ENCODE results near the gene IGF2R. TPM values are rescaled to one million over a fixed set of nuclear protein-coding genes. Genes with fewer than 3 reads are reported as not detected.
A peak's percentile ranks its signal among the peaks of the same experiment; 100 is the strongest.

Gene IGF2R
- total and polyA plus RNA-seq, 2 of the 13 experiments (the other 11 are each of a cell fraction or from before 2014, with no cell fraction given), result 38.3 to 70.0 TPM

DNA sequence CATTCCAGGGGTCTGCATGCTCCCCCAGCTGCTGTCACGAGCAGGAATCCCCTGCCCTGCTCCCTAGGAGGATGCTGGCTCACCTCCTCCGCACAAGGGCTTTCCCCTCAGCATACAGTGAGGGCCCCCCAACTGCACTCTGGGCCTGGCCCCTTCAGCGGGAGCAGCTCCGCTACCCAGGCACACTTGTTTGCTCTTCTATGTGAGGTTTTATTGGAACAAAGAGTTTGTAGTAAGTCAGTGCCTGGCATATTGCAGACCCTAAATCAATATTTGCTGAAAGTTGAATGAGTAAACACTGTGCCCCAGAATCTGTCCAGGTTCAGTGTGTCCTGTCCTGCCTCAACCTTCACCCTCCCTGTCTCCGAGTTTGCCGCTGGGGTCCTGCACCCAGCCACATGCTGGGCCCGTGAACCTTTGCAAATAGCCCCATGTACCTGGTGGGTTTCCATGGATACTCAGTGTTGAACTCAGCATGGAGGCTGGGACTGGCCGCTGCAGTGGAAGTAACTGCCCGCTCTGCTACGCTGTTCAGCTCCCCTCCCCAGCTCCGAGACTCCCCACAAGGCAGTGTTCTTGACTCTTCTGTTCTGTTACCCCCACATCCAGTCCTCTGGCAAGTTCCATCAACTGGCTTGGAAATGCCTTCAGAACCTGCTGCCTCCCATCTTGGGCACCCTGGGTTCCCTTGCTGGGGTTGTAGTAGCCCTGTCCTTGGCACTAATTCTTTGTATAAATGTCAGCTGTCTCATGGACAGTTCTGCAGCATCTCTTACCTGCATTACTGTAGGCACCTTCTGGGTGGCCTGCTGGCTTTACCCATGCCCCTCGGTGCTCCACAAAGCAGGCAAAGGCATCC is 168.5 kb downstream of the IGF2R start (continued):
- peak; percentile 62 for TF ChIP-seq IKZF4 (CRISPR knock-in tag; IDR thresholded peaks at IDR 0.05; ENCODE audit: borderline replicate concordance, low read depth, not compliant biosample characterization)
- TF ChIP-seq TBX3 (IDR thresholded peaks at IDR 0.05; ENCODE audit: borderline replicate concordance), result peak; percentile 91
- TF ChIP-seq ATM (IDR thresholded peaks at IDR 0.05; ENCODE audit: borderline replicate concordance), result no peak
- peak; percentile 31; the same call in 1 of the 2 replicates for TF ChIP-seq REPIN1 (CRISPR knock-in tag; IDR thresholded peaks at IDR 0.05; ENCODE audit: borderline replicate concordance, low read depth)
- TF ChIP-seq, protein P1, sequence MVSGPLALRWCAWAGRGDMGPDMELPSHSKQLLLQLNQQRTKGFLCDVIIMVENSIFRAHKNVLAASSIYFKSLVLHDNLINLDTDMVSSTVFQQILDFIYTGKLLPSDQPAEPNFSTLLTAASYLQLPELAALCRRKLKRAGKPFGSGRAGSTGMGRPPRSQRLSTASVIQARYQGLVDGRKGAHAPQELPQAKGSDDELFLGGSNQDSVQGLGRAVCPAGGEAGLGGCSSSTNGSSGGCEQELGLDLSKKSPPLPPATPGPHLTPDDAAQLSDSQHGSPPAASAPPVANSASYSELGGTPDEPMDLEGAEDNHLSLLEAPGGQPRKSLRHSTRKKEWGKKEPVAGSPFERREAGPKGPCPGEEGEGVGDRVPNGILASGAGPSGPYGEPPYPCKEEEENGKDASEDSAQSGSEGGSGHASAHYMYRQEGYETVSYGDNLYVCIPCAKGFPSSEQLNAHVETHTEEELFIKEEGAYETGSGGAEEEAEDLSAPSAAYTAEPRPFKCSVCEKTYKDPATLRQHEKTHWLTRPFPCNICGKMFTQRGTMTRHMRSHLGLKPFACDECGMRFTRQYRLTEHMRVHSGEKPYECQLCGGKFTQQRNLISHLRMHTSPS (CRISPR knock-in tag; IDR thresholded peaks at IDR 0.05; ENCODE audit: low read depth), result peak; percentile 100
- no peak for TF ChIP-seq ZNF441 (CRISPR knock-in tag; IDR thresholded peaks at IDR 0.05; ENCODE audit: borderline replicate concordance)
- TF ChIP-seq, protein P2, sequence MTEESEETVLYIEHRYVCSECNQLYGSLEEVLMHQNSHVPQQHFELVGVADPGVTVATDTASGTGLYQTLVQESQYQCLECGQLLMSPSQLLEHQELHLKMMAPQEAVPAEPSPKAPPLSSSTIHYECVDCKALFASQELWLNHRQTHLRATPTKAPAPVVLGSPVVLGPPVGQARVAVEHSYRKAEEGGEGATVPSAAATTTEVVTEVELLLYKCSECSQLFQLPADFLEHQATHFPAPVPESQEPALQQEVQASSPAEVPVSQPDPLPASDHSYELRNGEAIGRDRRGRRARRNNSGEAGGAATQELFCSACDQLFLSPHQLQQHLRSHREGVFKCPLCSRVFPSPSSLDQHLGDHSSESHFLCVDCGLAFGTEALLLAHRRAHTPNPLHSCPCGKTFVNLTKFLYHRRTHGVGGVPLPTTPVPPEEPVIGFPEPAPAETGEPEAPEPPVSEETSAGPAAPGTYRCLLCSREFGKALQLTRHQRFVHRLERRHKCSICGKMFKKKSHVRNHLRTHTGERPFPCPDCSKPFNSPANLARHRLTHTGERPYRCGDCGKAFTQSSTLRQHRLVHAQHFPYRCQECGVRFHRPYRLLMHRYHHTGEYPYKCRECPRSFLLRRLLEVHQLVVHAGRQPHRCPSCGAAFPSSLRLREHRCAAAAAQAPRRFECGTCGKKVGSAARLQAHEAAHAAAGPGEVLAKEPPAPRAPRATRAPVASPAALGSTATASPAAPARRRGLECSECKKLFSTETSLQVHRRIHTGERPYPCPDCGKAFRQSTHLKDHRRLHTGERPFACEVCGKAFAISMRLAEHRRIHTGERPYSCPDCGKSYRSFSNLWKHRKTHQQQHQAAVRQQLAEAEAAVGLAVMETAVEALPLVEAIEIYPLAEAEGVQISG (CRISPR knock-in tag; IDR thresholded peaks at IDR 0.05), result peak; percentile 68; the same call in 1 of the 2 replicates
- TF ChIP-seq, protein P3, sequence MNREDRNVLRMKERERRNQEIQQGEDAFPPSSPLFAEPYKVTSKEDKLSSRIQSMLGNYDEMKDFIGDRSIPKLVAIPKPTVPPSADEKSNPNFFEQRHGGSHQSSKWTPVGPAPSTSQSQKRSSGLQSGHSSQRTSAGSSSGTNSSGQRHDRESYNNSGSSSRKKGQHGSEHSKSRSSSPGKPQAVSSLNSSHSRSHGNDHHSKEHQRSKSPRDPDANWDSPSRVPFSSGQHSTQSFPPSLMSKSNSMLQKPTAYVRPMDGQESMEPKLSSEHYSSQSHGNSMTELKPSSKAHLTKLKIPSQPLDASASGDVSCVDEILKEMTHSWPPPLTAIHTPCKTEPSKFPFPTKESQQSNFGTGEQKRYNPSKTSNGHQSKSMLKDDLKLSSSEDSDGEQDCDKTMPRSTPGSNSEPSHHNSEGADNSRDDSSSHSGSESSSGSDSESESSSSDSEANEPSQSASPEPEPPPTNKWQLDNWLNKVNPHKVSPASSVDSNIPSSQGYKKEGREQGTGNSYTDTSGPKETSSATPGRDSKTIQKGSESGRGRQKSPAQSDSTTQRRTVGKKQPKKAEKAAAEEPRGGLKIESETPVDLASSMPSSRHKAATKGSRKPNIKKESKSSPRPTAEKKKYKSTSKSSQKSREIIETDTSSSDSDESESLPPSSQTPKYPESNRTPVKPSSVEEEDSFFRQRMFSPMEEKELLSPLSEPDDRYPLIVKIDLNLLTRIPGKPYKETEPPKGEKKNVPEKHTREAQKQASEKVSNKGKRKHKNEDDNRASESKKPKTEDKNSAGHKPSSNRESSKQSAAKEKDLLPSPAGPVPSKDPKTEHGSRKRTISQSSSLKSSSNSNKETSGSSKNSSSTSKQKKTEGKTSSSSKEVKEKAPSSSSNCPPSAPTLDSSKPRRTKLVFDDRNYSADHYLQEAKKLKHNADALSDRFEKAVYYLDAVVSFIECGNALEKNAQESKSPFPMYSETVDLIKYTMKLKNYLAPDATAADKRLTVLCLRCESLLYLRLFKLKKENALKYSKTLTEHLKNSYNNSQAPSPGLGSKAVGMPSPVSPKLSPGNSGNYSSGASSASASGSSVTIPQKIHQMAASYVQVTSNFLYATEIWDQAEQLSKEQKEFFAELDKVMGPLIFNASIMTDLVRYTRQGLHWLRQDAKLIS (CRISPR knock-in tag; IDR thresholded peaks at IDR 0.05), result no peak
- TF ChIP-seq, protein P4, sequence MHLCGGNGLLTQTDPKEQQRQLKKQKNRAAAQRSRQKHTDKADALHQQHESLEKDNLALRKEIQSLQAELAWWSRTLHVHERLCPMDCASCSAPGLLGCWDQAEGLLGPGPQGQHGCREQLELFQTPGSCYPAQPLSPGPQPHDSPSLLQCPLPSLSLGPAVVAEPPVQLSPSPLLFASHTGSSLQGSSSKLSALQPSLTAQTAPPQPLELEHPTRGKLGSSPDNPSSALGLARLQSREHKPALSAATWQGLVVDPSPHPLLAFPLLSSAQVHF (CRISPR knock-in tag; IDR thresholded peaks at IDR 0.05), result 0 out of 2 replicates have a peak, but pooled peaks have one; percentile 23
- TF ChIP-seq, protein P5, sequence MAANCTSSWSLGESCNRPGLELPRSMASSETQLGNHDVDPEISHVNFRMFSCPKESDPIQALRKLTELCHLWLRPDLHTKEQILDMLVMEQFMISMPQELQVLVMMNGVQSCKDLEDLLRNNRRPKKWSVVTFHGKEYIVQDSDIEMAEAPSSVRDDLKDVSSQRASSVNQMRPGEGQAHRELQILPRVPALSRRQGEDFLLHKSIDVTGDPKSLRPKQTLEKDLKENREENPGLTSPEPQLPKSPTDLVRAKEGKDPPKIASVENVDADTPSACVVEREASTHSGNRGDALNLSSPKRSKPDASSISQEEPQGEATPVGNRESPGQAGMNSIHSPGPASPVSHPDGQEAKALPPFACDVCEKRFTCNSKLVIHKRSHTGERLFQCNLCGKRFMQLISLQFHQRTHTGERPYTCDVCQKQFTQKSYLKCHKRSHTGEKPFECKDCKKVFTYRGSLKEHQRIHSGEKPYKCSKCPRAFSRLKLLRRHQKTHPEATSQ (CRISPR knock-in tag; IDR thresholded peaks at IDR 0.05; ENCODE audit: borderline replicate concordance), result no peak
- TF ChIP-seq PHF5A (CRISPR knock-in tag; IDR thresholded peaks at IDR 0.05; ENCODE audit: low read depth, unreplicated experiment), result peak; percentile 51
- TF ChIP-seq NONO (IDR thresholded peaks at IDR 0.05), result no peak
- TF ChIP-seq NONO (CRISPR knock-in tag; conservative IDR thresholded peaks at IDR 0.05), result peak; percentile 75; the same call in 1 of the 2 replicates
- TF ChIP-seq SP5 (CRISPR knock-in tag; IDR thresholded peaks at IDR 0.05; ENCODE audit: borderline replicate concordance, low read depth), result peak; percentile 37; the same call in 1 of the 2 replicates
- TF ChIP-seq SALL2 (CRISPR knock-in tag; IDR thresholded peaks at IDR 0.05), result 0 out of 2 replicates have a peak, but pooled peaks have one; percentile 39
- TF ChIP-seq ZNF614 (CRISPR knock-in tag; IDR thresholded peaks at IDR 0.05; ENCODE audit: borderline replicate concordance), result no peak; the same call in 1 of the 2 replicates

Measured in HepG2 (cell line).